ENCODE measurements around the gene SARS1.

DNA sequence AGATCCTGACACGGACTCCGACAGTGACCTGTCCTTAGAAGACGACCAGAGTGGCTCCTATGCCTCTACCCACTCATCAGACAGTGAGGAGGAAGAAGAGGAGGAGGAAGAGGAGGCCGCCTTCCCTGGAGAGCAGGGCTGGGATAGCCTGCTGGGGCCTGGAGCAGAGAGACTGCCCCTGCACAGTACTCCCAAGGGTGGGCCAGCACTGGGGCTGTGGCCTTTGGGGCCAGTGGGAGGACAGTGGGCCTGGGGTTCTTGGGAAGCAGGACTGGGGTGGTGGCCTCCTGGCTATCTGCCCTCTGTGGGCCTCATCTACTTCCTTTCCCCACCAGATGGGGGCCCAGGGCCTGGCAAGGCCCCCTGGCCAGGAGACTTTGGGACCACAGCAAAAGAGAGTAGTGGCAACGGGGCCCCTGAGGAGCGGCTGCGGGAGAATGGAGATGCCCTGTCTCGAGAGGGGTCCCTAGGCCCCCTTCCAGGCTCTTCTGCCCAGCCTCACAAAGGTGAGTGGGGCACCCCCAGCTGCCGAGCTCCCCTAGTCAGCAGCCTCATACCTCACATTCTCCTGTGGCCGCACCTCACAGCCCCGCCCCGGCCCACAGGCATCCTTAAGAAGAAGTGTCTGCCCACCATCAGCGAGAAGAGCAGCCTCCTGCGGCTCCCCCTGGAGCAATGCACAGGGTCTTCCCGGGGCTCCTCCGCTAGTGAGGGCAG lies 59.3 kb downstream of the SARS1 start:
- TF ChIP-seq, protein P1, sequence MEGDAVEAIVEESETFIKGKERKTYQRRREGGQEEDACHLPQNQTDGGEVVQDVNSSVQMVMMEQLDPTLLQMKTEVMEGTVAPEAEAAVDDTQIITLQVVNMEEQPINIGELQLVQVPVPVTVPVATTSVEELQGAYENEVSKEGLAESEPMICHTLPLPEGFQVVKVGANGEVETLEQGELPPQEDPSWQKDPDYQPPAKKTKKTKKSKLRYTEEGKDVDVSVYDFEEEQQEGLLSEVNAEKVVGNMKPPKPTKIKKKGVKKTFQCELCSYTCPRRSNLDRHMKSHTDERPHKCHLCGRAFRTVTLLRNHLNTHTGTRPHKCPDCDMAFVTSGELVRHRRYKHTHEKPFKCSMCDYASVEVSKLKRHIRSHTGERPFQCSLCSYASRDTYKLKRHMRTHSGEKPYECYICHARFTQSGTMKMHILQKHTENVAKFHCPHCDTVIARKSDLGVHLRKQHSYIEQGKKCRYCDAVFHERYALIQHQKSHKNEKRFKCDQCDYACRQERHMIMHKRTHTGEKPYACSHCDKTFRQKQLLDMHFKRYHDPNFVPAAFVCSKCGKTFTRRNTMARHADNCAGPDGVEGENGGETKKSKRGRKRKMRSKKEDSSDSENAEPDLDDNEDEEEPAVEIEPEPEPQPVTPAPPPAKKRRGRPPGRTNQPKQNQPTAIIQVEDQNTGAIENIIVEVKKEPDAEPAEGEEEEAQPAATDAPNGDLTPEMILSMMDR (IDR thresholded peaks at IDR 0.05): no peak
- TF ChIP-seq POLR2A (IDR thresholded peaks at IDR 0.05): peak; percentile 25

Data from prostate gland (tissue), 2 donors.